Rectal smooth muscle tissue (tissue), 1 donor: Measurements from ENCODE around the gene C1orf21.

Experiments
- H3K27ac ChIP-seq: one replicate; pipeline ENCODE4 v1.7.0; 2013; ENCODE audit warnings: low read depth, low read length, inconsistent platforms
- H3K27me3 ChIP-seq: one replicate; pipeline ENCODE4 v1.7.0; 2013; ENCODE audit warnings: low read length; ENCODE audit not compliant: control insufficient read depth, insufficient read depth
- H3K36me3 ChIP-seq: one replicate; pipeline ENCODE4 v1.7.0; 2013; ENCODE audit warnings: low read length; ENCODE audit not compliant: control insufficient read depth, insufficient read depth
- H3K4me1 ChIP-seq: one replicate; pipeline ENCODE4 v1.7.0; 2013; ENCODE audit warnings: low read length; ENCODE audit not compliant: control insufficient read depth, insufficient read depth
- H3K4me3 ChIP-seq: one replicate; pipeline ENCODE4 v1.7.0; 2013; ENCODE audit warnings: low read length
- H3K9ac ChIP-seq: one replicate; pipeline ENCODE4 v1.7.0; 2013; ENCODE audit warnings: low read length

C1orf21 gene

GRCh38 chr1:184646178-184646701 is 259.4 kb downstream of the C1orf21 start:
- Histone ChIP-seq H3K4me3 (no peak overlapping the region), H3K36me3 (no peaks in the 10 kb centered on the region), H3K4me1 (no peaks in the 10 kb centered on the region), H3K27ac (no peak overlapping the region), H3K27me3 (no peaks in the 10 kb centered on the region), H3K9ac (no peak overlapping the region)

- H3K36me3 ChIP-seq = no peaks in the 10 kb centered on the region
- H3K27ac ChIP-seq = no peak overlapping the region
- H3K4me3 ChIP-seq = no peak overlapping the region
- no peak overlapping the region for H3K9ac ChIP-seq
- H3K4me1 ChIP-seq = no peaks in the 10 kb centered on the region
- no peaks in the 10 kb centered on the region for H3K27me3 ChIP-seq
These were observed 260.0 kb downstream of the C1orf21 start for GRCh38 chr1:184646824-184647223.

- Histone ChIP-seq H3K27me3 (no peaks in the 10 kb centered on the region), H3K4me3 (no peak overlapping the region), H3K27ac (no peak overlapping the region), H3K36me3 (no peaks in the 10 kb centered on the region), H3K4me1 (no peaks in the 10 kb centered on the region), H3K9ac (no peak overlapping the region)
These were observed 260.6 kb downstream of the C1orf21 start for GRCh38 chr1:184647471-184647870.

- Histone ChIP-seq H3K4me3 (no peak overlapping the region), H3K27me3 (no peaks in the 10 kb centered on the region), H3K36me3 (no peaks in the 10 kb centered on the region), H3K4me1 (no peaks in the 10 kb centered on the region), H3K9ac (no peak overlapping the region), H3K27ac (no peak overlapping the region)
These were observed 261.5 kb downstream of the C1orf21 start for GRCh38 chr1:184648160-184648855.

GRCh38 chr1:184648856-184649201 is 262.0 kb downstream of the C1orf21 start:
- Histone ChIP-seq H3K27ac (no peak overlapping the region), H3K4me3 (no peak overlapping the region), H3K9ac (no peak overlapping the region), H3K36me3 (no peaks in the 10 kb centered on the region), H3K27me3 (no peaks in the 10 kb centered on the region), H3K4me1 (no peaks in the 10 kb centered on the region)

- Histone ChIP-seq H3K27me3 (no peaks in the 10 kb centered on the region), H3K4me1 (no peaks in the 10 kb centered on the region), H3K9ac (no peak overlapping the region), H3K4me3 (no peak overlapping the region), H3K27ac (no peak overlapping the region), H3K36me3 (no peaks in the 10 kb centered on the region)
These were observed 262.6 kb downstream of the C1orf21 start for GRCh38 chr1:184649451-184649888.

- no peak overlapping the region for H3K27ac ChIP-seq
- H3K4me1 ChIP-seq = no peaks in the 10 kb centered on the region
- H3K4me3 ChIP-seq = no peak overlapping the region
- H3K27me3 ChIP-seq = no peaks in the 10 kb centered on the region
- H3K9ac ChIP-seq = no peak overlapping the region
- no peaks in the 10 kb centered on the region for H3K36me3 ChIP-seq
These were observed 263.5 kb downstream of the C1orf21 start for GRCh38 chr1:184650177-184650866.

GRCh38 chr1:184655185-184655584 is 268.4 kb downstream of the C1orf21 start:
- H3K36me3 ChIP-seq = no peaks in the 10 kb centered on the region
- no peak overlapping the region for H3K27ac ChIP-seq
- no peaks in the 10 kb centered on the region for H3K27me3 ChIP-seq
- no peak overlapping the region for H3K4me3 ChIP-seq
- H3K4me1 ChIP-seq = no peaks in the 10 kb centered on the region
- no peak overlapping the region for H3K9ac ChIP-seq

- Histone ChIP-seq H3K4me3 (no peak overlapping the region), H3K27me3 (no peaks in the 10 kb centered on the region), H3K4me1 (no peaks in the 10 kb centered on the region), H3K27ac (no peak overlapping the region), H3K9ac (no peak overlapping the region), H3K36me3 (no peaks in the 10 kb centered on the region)
These were observed 269.4 kb downstream of the C1orf21 start for GRCh38 chr1:184656221-184656620.

GRCh38 chr1:184658055-184658454 is 271.2 kb downstream of the C1orf21 start:
- Histone ChIP-seq H3K27me3 (no peaks in the 10 kb centered on the region), H3K36me3 (no peaks in the 10 kb centered on the region), H3K4me1 (no peaks in the 10 kb centered on the region), H3K27ac (no peak overlapping the region), H3K9ac (no peak overlapping the region), H3K4me3 (no peak overlapping the region)

- no peak overlapping the region for H3K27ac ChIP-seq
- H3K9ac ChIP-seq = no peak overlapping the region
- H3K27me3 ChIP-seq = no peaks in the 10 kb centered on the region
- no peak overlapping the region for H3K4me3 ChIP-seq
- H3K36me3 ChIP-seq = no peaks in the 10 kb centered on the region
- no peaks in the 10 kb centered on the region for H3K4me1 ChIP-seq
These were observed 273.8 kb downstream of the C1orf21 start for GRCh38 chr1:184660462-184661191.

GRCh38 chr1:184661801-184662200 is 275.0 kb downstream of the C1orf21 start:
- Histone ChIP-seq H3K4me1 (no peaks in the 10 kb centered on the region), H3K9ac (no peak overlapping the region), H3K36me3 (no peaks in the 10 kb centered on the region), H3K27ac (no peak overlapping the region), H3K4me3 (no peak overlapping the region), H3K27me3 (no peaks in the 10 kb centered on the region)
